ENCODE results near the gene HLF. TPM values are rescaled to one million over a fixed set of nuclear protein-coding genes. Genes with fewer than 3 reads are reported as not detected.

The HLF gene
- total RNA-seq, 3 donors from 2014 or later, result 11.8 to 21.4 (median 13.4) TPM

DNA sequence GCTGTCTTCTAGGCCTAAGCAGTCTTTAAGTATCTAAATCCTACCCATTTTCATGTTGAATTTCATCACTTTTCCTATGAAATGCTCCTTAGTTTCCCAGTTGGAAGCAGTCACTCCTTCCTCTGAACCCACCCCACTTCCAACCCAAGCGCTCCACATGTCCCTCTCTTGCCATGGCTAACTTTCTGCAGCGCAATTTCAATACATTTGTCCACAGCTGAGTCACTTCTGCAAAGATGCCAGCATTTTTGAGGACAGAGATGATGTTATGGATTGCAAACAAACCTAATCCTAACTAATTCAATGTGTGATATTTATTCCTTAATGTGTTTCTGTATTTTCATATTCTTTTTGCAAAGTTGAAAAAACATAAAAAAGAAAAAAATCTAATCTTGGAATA is 71.7 kb downstream of the HLF start:
- Histone ChIP-seq H3K27ac (no peak overlapping the region), H3K4me1 (no peaks in the 10 kb centered on the region), H3K4me3 (no peak overlapping the region), H3K9me3 (no peaks in the 10 kb centered on the region), H3K36me3 (no peaks in the 10 kb centered on the region), H3K27me3 (no peaks in the 10 kb centered on the region)
- TF ChIP-seq POLR2AphosphoS5 (IDR thresholded peaks at IDR 0.05), result no peak
- TF ChIP-seq POLR2A (IDR thresholded peaks at IDR 0.05), result no peak
- TF ChIP-seq, protein P1, sequence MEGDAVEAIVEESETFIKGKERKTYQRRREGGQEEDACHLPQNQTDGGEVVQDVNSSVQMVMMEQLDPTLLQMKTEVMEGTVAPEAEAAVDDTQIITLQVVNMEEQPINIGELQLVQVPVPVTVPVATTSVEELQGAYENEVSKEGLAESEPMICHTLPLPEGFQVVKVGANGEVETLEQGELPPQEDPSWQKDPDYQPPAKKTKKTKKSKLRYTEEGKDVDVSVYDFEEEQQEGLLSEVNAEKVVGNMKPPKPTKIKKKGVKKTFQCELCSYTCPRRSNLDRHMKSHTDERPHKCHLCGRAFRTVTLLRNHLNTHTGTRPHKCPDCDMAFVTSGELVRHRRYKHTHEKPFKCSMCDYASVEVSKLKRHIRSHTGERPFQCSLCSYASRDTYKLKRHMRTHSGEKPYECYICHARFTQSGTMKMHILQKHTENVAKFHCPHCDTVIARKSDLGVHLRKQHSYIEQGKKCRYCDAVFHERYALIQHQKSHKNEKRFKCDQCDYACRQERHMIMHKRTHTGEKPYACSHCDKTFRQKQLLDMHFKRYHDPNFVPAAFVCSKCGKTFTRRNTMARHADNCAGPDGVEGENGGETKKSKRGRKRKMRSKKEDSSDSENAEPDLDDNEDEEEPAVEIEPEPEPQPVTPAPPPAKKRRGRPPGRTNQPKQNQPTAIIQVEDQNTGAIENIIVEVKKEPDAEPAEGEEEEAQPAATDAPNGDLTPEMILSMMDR (IDR thresholded peaks at IDR 0.05), result no peak
- DNase-seq (ENCODE audit: low spot score in 2 of 2), result no peak
- intact Hi-C loops (cut with DNase I; ENCODE audit: low total_unique reads), result no loop called here

- Histone ChIP-seq H3K9me3 (no peaks in the 10 kb centered on the region), H3K4me3 (no peak overlapping the region), H3K27ac (no peak overlapping the region), H3K27me3 (no peaks in the 10 kb centered on the region), H3K36me3 (no peaks in the 10 kb centered on the region), H3K4me1 (peaks cover 0 to 4% of the 10 kb centered on the region in 2 donors)
- DNase-seq (ENCODE audit: low spot score in 2 of 2), result no peak
- TF ChIP-seq POLR2AphosphoS5 (IDR thresholded peaks at IDR 0.05) (no peak), POLR2A (IDR thresholded peaks at IDR 0.05) (no peak)
- TF ChIP-seq, protein P1 (IDR thresholded peaks at IDR 0.05), result no peak
- intact Hi-C loops (cut with DNase I; ENCODE audit: low total_unique reads), result no loop called here
Measured at GRCh38 chr17:55340176-55340575, 75.4 kb downstream of the HLF start.

- no peak for DNase-seq (ENCODE audit: low spot score in 2 of 2)
- H3K27ac ChIP-seq, result no peak overlapping the region
- no peaks in the 10 kb centered on the region for H3K27me3 ChIP-seq
- H3K4me1 ChIP-seq, result peaks cover 0 to 4% of the 10 kb centered on the region in 2 donors
- intact Hi-C loops (cut with DNase I; ENCODE audit: low total_unique reads), result no loop called here
- H3K36me3 ChIP-seq, result no peaks in the 10 kb centered on the region
- no peak overlapping the region for H3K4me3 ChIP-seq
- no peaks in the 10 kb centered on the region for H3K9me3 ChIP-seq
- TF ChIP-seq POLR2AphosphoS5 (IDR thresholded peaks at IDR 0.05), result no peak
- no peak for TF ChIP-seq POLR2A (IDR thresholded peaks at IDR 0.05)
- TF ChIP-seq, protein P1 (IDR thresholded peaks at IDR 0.05), result no peak
Measured at GRCh38 chr17:55340686-55341085, 75.9 kb downstream of the HLF start.

DNA sequence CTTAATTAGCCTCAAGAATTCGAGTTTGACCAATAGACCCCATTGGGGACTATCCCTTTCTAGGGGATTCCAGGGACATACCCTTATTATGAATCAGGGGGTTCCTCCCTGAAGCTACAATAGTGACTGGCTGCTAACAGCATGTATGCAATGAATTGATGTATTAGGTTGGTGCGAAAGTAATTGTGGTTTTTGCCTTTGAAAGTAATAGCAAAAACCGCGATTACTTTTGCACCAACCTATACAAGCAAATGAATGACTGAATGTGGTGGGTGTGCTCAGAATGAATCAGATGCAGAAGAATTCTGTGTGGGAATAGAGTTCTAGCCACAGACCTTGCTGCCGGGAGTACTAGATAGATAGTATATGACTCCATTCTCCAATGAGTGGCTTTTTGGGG is 76.7 kb downstream of the HLF start:
- no peak for TF ChIP-seq POLR2A (IDR thresholded peaks at IDR 0.05)
- TF ChIP-seq, protein P1 (IDR thresholded peaks at IDR 0.05), result no peak
- no peak for TF ChIP-seq POLR2AphosphoS5 (IDR thresholded peaks at IDR 0.05)

GRCh38 chr17:55342800-55343585 is 78.2 kb downstream of the HLF start:
- intact Hi-C loops (cut with DNase I; ENCODE audit: low total_unique reads), result no loop called here
- no peak for DNase-seq (ENCODE audit: low spot score in 2 of 2)

More for the DNA sequence above, 76.7 kb downstream of the HLF start:
- DNase-seq (ENCODE audit: low spot score in 2 of 2), result no peak
- intact Hi-C loops (cut with DNase I; ENCODE audit: low total_unique reads), result no loop called here
- Histone ChIP-seq H3K27ac (no peak overlapping the region), H3K4me1 (peaks cover 0 to 4% of the 10 kb centered on the region in 2 donors), H3K4me3 (no peak overlapping the region), H3K27me3 (no peaks in the 10 kb centered on the region), H3K36me3 (no peaks in the 10 kb centered on the region), H3K9me3 (peaks cover 0 to under 1% of the 10 kb centered on the region in 2 donors)

More at GRCh38 chr17:55342800-55343585, 78.2 kb downstream of the HLF start:
- H3K9me3 ChIP-seq, result peaks cover 0 to 4% of the 10 kb centered on the region in 2 donors
- H3K4me3 ChIP-seq, result no peak overlapping the region
- peaks cover 0 to 4% of the 10 kb centered on the region in 2 donors for H3K4me1 ChIP-seq
- TF ChIP-seq POLR2A (IDR thresholded peaks at IDR 0.05) (no peak), POLR2AphosphoS5 (IDR thresholded peaks at IDR 0.05) (no peak)
- TF ChIP-seq, protein P1 (IDR thresholded peaks at IDR 0.05), result no peak
- no peak overlapping the region for H3K27ac ChIP-seq
- H3K36me3 ChIP-seq, result no peaks in the 10 kb centered on the region
- no peaks in the 10 kb centered on the region for H3K27me3 ChIP-seq
